Stimulated activated CD4-positive, alpha-beta T cell treated with anti-CD3 and anti-CD28 coated beads, Interleukin-2, amount 100 ng/mL, for 4 hours (primary cell): ENCODE measurements around the gene PSMC4.
A peak's percentile ranks its signal among the peaks of the same experiment; 100 is the strongest.

Source experiments
- DNase-seq: peaks from one replicate; pipeline ENCODE4 v3.0.0-alpha.2; 2020; ENCODE audit warnings: low read depth

The PSMC4 gene

GRCh38 chr19:39970675-39971379 lies at the start of gene PSMC4:
PSMC4 (plus strand) TSS chr19:39971165; CDS start chr19:39971203, 38 bp downstream.
- DNase-seq = peak; percentile 97

- DNase-seq = no peak
Observed at GRCh38 chr19:39923862-39924261, 47.1 kb upstream of the PSMC4 start.

GRCh38 chr19:39924389-39924788 lies 46.6 kb upstream of the PSMC4 start:
- no peak for DNase-seq

- DNase-seq = no peak
Observed at GRCh38 chr19:39924952-39925351, 46.0 kb upstream of the PSMC4 start.

GRCh38 chr19:39926170-39926760 lies 44.7 kb upstream of the PSMC4 start:
- no peak for DNase-seq

- no peak for DNase-seq
Observed at GRCh38 chr19:39927076-39927475, 43.9 kb upstream of the PSMC4 start.

- DNase-seq = no peak
Observed at GRCh38 chr19:39927524-39928356, 43.2 kb upstream of the PSMC4 start.

GRCh38 chr19:39928357-39928725 lies 42.6 kb upstream of the PSMC4 start:
- DNase-seq = no peak

GRCh38 chr19:39929750-39930149 lies 41.2 kb upstream of the PSMC4 start:
- DNase-seq = no peak

GRCh38 chr19:39934584-39935363 lies 36.2 kb upstream of the PSMC4 start, which contains the start of gene FCGBP:
FCGBP (minus strand) TSS chr19:39934634.
- DNase-seq = no peak

- no peak for DNase-seq
Observed at GRCh38 chr19:39935364-39935661, 35.7 kb upstream of the PSMC4 start.

GRCh38 chr19:39936020-39936419 lies 34.9 kb upstream of the PSMC4 start:
- no peak for DNase-seq

GRCh38 chr19:39936622-39937021 lies 34.3 kb upstream of the PSMC4 start:
- DNase-seq = no peak

GRCh38 chr19:39937094-39937720 lies 33.8 kb upstream of the PSMC4 start:
- DNase-seq = peak; percentile 51

GRCh38 chr19:39937787-39938186 lies 33.2 kb upstream of the PSMC4 start:
- no peak for DNase-seq

GRCh38 chr19:39939556-39939955 lies 31.4 kb upstream of the PSMC4 start:
- no peak for DNase-seq

- no peak for DNase-seq
Observed at GRCh38 chr19:39940221-39940833, 30.6 kb upstream of the PSMC4 start.

- DNase-seq = no peak
Observed at GRCh38 chr19:39941151-39941550, 29.8 kb upstream of the PSMC4 start.

- peak; percentile 51 for DNase-seq
Observed at GRCh38 chr19:39941615-39942365, 29.2 kb upstream of the PSMC4 start.

- no peak for DNase-seq
Observed at GRCh38 chr19:39942366-39942730, 28.6 kb upstream of the PSMC4 start.

- DNase-seq = no peak
Observed at GRCh38 chr19:39943586-39943985, 27.4 kb upstream of the PSMC4 start.
